Measurements from ENCODE around the gene PTPRN2. TPM values are rescaled to one million over a fixed set of nuclear protein-coding genes. Genes with fewer than 3 reads are reported as not detected.

PTPRN2 gene
- total RNA-seq, 1 experiment from 2014 or later, result 1.7 TPM

GRCh38 chr7:158075633-158076001 is 512.0 kb downstream of the PTPRN2 start:
- H3K4me2 ChIP-seq (ENCODE audit: low read depth, low read length, poor library complexity, severe bottlenecking), result no peak overlapping the region
- no peaks in the 10 kb centered on the region for H3K27me3 ChIP-seq (ENCODE audit: low read length)
- H4K20me1 ChIP-seq (ENCODE audit: insufficient read depth, low read depth, low read length), result no peaks in the 10 kb centered on the region
- no peaks in the 10 kb centered on the region for H3K9me2 ChIP-seq (replicated peaks; ENCODE audit: insufficient read depth, low read length)
- no peaks in the 10 kb centered on the region for H3K79me2 ChIP-seq (ENCODE audit: low read length)
- no peaks in the 10 kb centered on the region for H3K4me1 ChIP-seq (ENCODE audit: low read length)
- H3K36me3 ChIP-seq (ENCODE audit: insufficient read depth, low read length), result no peaks in the 10 kb centered on the region
- no peak overlapping the region for H3K9ac ChIP-seq (ENCODE audit: low read length)
- no peak for DNase-seq
- no peak overlapping the region for H3K27ac ChIP-seq (ENCODE audit: low read length)
- no peak overlapping the region for H2AFZ ChIP-seq (ENCODE audit: low read length)
- H3K9me3 ChIP-seq (ENCODE audit: low read length), result no peaks in the 10 kb centered on the region
- H3K4me3 ChIP-seq (ENCODE audit: low read length), result no peak overlapping the region

- no peak for DNase-seq
- H3K27ac ChIP-seq (ENCODE audit: low read length), result no peak overlapping the region
- no peak overlapping the region for H3K4me2 ChIP-seq (ENCODE audit: low read depth, low read length, poor library complexity, severe bottlenecking)
- no peaks in the 10 kb centered on the region for H3K79me2 ChIP-seq (ENCODE audit: low read length)
- no peaks in the 10 kb centered on the region for H3K36me3 ChIP-seq (ENCODE audit: insufficient read depth, low read length)
- no peaks in the 10 kb centered on the region for H4K20me1 ChIP-seq (ENCODE audit: insufficient read depth, low read depth, low read length)
- no peaks in the 10 kb centered on the region for H3K9me3 ChIP-seq (ENCODE audit: low read length)
- no peaks in the 10 kb centered on the region for H3K9me2 ChIP-seq (replicated peaks; ENCODE audit: insufficient read depth, low read length)
- H3K4me3 ChIP-seq (ENCODE audit: low read length), result no peak overlapping the region
- H2AFZ ChIP-seq (ENCODE audit: low read length), result no peak overlapping the region
- H3K9ac ChIP-seq (ENCODE audit: low read length), result no peak overlapping the region
- no peaks in the 10 kb centered on the region for H3K27me3 ChIP-seq (ENCODE audit: low read length)
- H3K4me1 ChIP-seq (ENCODE audit: low read length), result no peaks in the 10 kb centered on the region
Observed at GRCh38 chr7:158074896-158075632, 512.6 kb downstream of the PTPRN2 start.

GRCh38 chr7:158073845-158074840 is 513.5 kb downstream of the PTPRN2 start:
- Histone ChIP-seq H3K9me2 (replicated peaks; ENCODE audit: insufficient read depth, low read length) (no peaks in the 10 kb centered on the region), H4K20me1 (ENCODE audit: insufficient read depth, low read depth, low read length) (no peaks in the 10 kb centered on the region), H2AFZ (ENCODE audit: low read length) (no peak overlapping the region), H3K27ac (ENCODE audit: low read length) (no peak overlapping the region), H3K9ac (ENCODE audit: low read length) (no peak overlapping the region), H3K9me3 (ENCODE audit: low read length) (no peaks in the 10 kb centered on the region), H3K27me3 (ENCODE audit: low read length) (no peaks in the 10 kb centered on the region), H3K79me2 (ENCODE audit: low read length) (no peaks in the 10 kb centered on the region), H3K4me3 (ENCODE audit: low read length) (no peak overlapping the region), H3K36me3 (ENCODE audit: insufficient read depth, low read length) (no peaks in the 10 kb centered on the region), H3K4me2 (ENCODE audit: low read depth, low read length, poor library complexity, severe bottlenecking) (no peak overlapping the region), H3K4me1 (ENCODE audit: low read length) (no peaks in the 10 kb centered on the region)
- no peak for DNase-seq

GRCh38 chr7:158072991-158073730 is 514.5 kb downstream of the PTPRN2 start:
- Histone ChIP-seq H3K36me3 (ENCODE audit: insufficient read depth, low read length) (no peaks in the 10 kb centered on the region), H3K27ac (ENCODE audit: low read length) (no peak overlapping the region), H3K4me3 (ENCODE audit: low read length) (no peak overlapping the region), H3K9ac (ENCODE audit: low read length) (no peak overlapping the region), H4K20me1 (ENCODE audit: insufficient read depth, low read depth, low read length) (no peaks in the 10 kb centered on the region), H2AFZ (ENCODE audit: low read length) (no peak overlapping the region), H3K79me2 (ENCODE audit: low read length) (no peaks in the 10 kb centered on the region), H3K9me2 (replicated peaks; ENCODE audit: insufficient read depth, low read length) (no peaks in the 10 kb centered on the region), H3K4me1 (ENCODE audit: low read length) (no peaks in the 10 kb centered on the region), H3K4me2 (ENCODE audit: low read depth, low read length, poor library complexity, severe bottlenecking) (no peak overlapping the region), H3K27me3 (ENCODE audit: low read length) (no peaks in the 10 kb centered on the region), H3K9me3 (ENCODE audit: low read length) (no peaks in the 10 kb centered on the region)
- no peak for DNase-seq

GRCh38 chr7:158070222-158070920 is 517.3 kb downstream of the PTPRN2 start:
- no peaks in the 10 kb centered on the region for H3K79me2 ChIP-seq (ENCODE audit: low read length)
- H3K9ac ChIP-seq (ENCODE audit: low read length), result no peak overlapping the region
- no peaks in the 10 kb centered on the region for H3K4me1 ChIP-seq (ENCODE audit: low read length)
- H4K20me1 ChIP-seq (ENCODE audit: insufficient read depth, low read depth, low read length), result no peaks in the 10 kb centered on the region
- H2AFZ ChIP-seq (ENCODE audit: low read length), result no peak overlapping the region
- H3K36me3 ChIP-seq (ENCODE audit: insufficient read depth, low read length), result no peaks in the 10 kb centered on the region
- no peak overlapping the region for H3K4me3 ChIP-seq (ENCODE audit: low read length)
- H3K27me3 ChIP-seq (ENCODE audit: low read length), result no peaks in the 10 kb centered on the region
- H3K27ac ChIP-seq (ENCODE audit: low read length), result no peak overlapping the region
- H3K9me2 ChIP-seq (replicated peaks; ENCODE audit: insufficient read depth, low read length), result no peaks in the 10 kb centered on the region
- no peaks in the 10 kb centered on the region for H3K9me3 ChIP-seq (ENCODE audit: low read length)
- DNase-seq, result no peak
- H3K4me2 ChIP-seq (ENCODE audit: low read depth, low read length, poor library complexity, severe bottlenecking), result no peak overlapping the region

- no peaks in the 10 kb centered on the region for H3K9me3 ChIP-seq (ENCODE audit: low read length)
- H3K4me2 ChIP-seq (ENCODE audit: low read depth, low read length, poor library complexity, severe bottlenecking), result no peak overlapping the region
- H3K4me3 ChIP-seq (ENCODE audit: low read length), result no peak overlapping the region
- no peak overlapping the region for H3K9ac ChIP-seq (ENCODE audit: low read length)
- no peaks in the 10 kb centered on the region for H3K4me1 ChIP-seq (ENCODE audit: low read length)
- no peaks in the 10 kb centered on the region for H3K27me3 ChIP-seq (ENCODE audit: low read length)
- DNase-seq, result no peak
- H3K79me2 ChIP-seq (ENCODE audit: low read length), result no peaks in the 10 kb centered on the region
- H3K27ac ChIP-seq (ENCODE audit: low read length), result no peak overlapping the region
- H3K36me3 ChIP-seq (ENCODE audit: insufficient read depth, low read length), result no peaks in the 10 kb centered on the region
- no peak overlapping the region for H2AFZ ChIP-seq (ENCODE audit: low read length)
- no peaks in the 10 kb centered on the region for H4K20me1 ChIP-seq (ENCODE audit: insufficient read depth, low read depth, low read length)
- no peaks in the 10 kb centered on the region for H3K9me2 ChIP-seq (replicated peaks; ENCODE audit: insufficient read depth, low read length)
Observed at GRCh38 chr7:158068853-158069252, 518.8 kb downstream of the PTPRN2 start.

GRCh38 chr7:158067931-158068482 is 519.6 kb downstream of the PTPRN2 start:
- no peaks in the 10 kb centered on the region for H3K9me3 ChIP-seq (ENCODE audit: low read length)
- no peak overlapping the region for H3K4me2 ChIP-seq (ENCODE audit: low read depth, low read length, poor library complexity, severe bottlenecking)
- no peaks in the 10 kb centered on the region for H3K79me2 ChIP-seq (ENCODE audit: low read length)
- no peaks in the 10 kb centered on the region for H3K27me3 ChIP-seq (ENCODE audit: low read length)
- no peaks in the 10 kb centered on the region for H4K20me1 ChIP-seq (ENCODE audit: insufficient read depth, low read depth, low read length)
- no peak overlapping the region for H3K4me3 ChIP-seq (ENCODE audit: low read length)
- no peak overlapping the region for H3K9ac ChIP-seq (ENCODE audit: low read length)
- DNase-seq, result no peak
- H3K9me2 ChIP-seq (replicated peaks; ENCODE audit: insufficient read depth, low read length), result no peaks in the 10 kb centered on the region
- no peak overlapping the region for H2AFZ ChIP-seq (ENCODE audit: low read length)
- no peak overlapping the region for H3K27ac ChIP-seq (ENCODE audit: low read length)
- H3K36me3 ChIP-seq (ENCODE audit: insufficient read depth, low read length), result no peaks in the 10 kb centered on the region
- H3K4me1 ChIP-seq (ENCODE audit: low read length), result no peaks in the 10 kb centered on the region
